GM12801 (cell line): Measurements from ENCODE around the gene KRTAP6-3.

Experiments
- TF ChIP-seq, protein P1 (sequence below): IDR thresholded peaks from one replicate; pipeline ENCODE4 v1.5.1; 2011; ENCODE audit warnings: control low read depth; ENCODE audit not compliant: insufficient read length; ENCODE audit errors: extremely low read depth

Gene KRTAP6-3

DNA sequence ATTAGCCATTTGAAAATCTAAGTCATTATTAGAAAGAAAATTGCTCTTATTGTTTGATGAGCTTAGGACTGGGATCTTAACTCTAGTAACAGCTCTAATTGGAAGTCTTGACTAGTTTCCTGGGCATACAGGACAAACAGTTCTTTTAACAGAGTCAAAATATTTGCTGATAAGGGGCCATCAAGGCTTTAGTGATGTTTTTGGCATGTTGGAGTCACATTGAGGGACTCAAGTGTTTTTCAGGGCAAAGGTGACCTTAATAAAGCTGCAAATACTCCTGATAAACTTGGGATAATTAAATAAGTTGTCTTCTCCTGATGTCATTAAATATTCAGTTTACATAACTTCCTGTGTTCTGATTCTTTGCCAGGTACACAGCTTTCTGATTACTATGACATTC is 24.6 kb upstream of the KRTAP6-3 start:
- TF ChIP-seq, protein P1, sequence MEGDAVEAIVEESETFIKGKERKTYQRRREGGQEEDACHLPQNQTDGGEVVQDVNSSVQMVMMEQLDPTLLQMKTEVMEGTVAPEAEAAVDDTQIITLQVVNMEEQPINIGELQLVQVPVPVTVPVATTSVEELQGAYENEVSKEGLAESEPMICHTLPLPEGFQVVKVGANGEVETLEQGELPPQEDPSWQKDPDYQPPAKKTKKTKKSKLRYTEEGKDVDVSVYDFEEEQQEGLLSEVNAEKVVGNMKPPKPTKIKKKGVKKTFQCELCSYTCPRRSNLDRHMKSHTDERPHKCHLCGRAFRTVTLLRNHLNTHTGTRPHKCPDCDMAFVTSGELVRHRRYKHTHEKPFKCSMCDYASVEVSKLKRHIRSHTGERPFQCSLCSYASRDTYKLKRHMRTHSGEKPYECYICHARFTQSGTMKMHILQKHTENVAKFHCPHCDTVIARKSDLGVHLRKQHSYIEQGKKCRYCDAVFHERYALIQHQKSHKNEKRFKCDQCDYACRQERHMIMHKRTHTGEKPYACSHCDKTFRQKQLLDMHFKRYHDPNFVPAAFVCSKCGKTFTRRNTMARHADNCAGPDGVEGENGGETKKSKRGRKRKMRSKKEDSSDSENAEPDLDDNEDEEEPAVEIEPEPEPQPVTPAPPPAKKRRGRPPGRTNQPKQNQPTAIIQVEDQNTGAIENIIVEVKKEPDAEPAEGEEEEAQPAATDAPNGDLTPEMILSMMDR, result no peak

GRCh38 chr21:30577766-30578165 is 14.5 kb upstream of the KRTAP6-3 start:
- TF ChIP-seq, protein P1, result no peak

DNA sequence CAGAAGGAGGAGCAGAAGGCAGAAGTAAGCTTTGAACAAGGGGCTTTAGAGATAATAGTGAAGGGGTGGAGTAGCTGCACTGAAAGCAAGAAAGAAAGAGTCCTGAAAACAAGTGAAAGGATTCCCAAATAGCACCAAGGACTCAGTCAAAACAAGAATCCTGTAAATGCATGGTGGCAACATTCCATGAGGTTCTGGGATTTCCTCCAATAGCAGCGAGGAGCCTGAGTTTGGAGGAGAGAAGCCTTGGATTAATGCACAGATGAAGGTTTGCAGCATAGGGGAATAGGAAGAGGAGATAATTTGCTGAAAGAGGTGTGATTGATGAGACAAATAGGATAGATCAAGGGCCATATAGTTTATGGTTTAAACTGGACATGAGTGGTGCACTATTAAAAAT is 12.9 kb upstream of the KRTAP6-3 start:
- TF ChIP-seq, protein P1, result no peak

DNA sequence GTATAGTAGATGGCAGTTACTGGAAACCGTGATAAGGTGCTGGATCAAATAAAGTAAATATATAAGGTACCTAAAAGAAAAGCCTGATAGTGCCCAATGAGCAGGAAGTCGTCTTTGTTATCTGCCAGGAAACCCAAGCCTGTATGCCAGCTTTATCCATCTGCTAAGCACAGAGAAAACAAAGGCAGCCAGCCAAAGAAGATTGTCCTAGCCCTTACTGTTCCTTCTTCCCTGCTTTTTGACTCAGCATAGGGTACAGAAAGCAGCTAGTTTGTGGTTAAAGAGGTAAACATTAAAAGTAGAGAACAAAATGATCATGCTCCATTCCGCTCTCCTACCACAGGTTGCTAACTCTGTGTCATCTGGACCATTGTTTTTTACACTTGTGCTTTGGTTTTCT is 12.1 kb upstream of the KRTAP6-3 start:
- TF ChIP-seq, protein P1, result no peak

- TF ChIP-seq, protein P1, result no peak
These were observed 9.4 kb upstream of the KRTAP6-3 start for GRCh38 chr21:30582870-30583269.

DNA sequence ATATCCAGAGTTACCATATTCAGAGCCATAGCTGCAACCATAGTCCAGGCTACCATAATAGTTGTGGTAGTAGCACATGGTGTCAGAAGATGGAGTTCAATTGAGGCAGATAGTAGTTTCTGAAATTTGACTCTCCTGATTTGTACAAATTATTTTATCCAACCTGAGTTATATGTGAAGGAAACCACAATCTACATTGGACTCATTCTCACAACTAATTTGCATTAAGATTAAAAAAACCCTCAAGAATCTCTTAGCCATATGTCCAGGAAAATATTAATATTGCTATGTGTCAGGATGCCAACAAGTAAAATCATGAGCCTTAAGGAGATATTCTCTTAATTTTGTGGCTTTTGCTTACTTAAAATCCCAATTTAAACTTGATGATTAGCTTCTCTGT is 1.9 kb upstream of the KRTAP6-3 start, which contains the start of gene KRTAP22-2:
Gene KRTAP22-2 (minus strand): TSS at position 101 of the 400 bp plus-strand sequence.
- TF ChIP-seq, protein P1, result no peak

- TF ChIP-seq, protein P1, result no peak
These were observed 6.6 kb downstream of the KRTAP6-3 start, which contains the start of gene KRTAP6-2 for GRCh38 chr21:30598802-30599201. Gene KRTAP6-2, minus strand, starts transcription at chr21:30598902. Its CDS starts 28 bp downstream, at chr21:30598874.

DNA sequence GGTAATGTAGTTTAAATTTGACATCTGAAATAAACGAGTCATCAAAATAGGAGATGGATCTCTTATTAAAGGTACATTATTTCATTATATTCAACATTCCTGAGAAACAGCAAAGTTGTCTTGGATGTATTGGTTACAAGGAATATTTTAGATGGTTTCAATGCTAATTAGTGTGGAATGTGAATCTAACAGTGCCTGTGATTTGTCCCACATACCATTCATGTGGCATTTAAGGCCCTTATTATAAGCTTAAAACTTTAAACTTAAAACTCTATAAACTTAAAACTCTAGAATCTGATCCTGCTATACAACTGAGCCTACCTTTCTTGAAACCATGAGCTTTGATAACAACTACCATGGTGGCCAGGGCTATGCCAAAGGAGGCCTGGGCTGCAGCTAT is 8.5 kb downstream of the KRTAP6-3 start, which contains the start of gene KRTAP22-1:
Gene KRTAP22-1 (plus strand): TSS at position 301 of the 400 bp plus-strand sequence.
- TF ChIP-seq, protein P1, result no peak
